ENCODE measurements around the gene POLDIP2. TPM values are rescaled to one million over a fixed set of nuclear protein-coding genes. Genes with fewer than 3 reads are reported as not detected.

The POLDIP2 gene
- total and polyA plus RNA-seq, 2 of the 4 experiments (the other 2 are of a cell fraction) = 66.7 to 77.8 TPM

DNA sequence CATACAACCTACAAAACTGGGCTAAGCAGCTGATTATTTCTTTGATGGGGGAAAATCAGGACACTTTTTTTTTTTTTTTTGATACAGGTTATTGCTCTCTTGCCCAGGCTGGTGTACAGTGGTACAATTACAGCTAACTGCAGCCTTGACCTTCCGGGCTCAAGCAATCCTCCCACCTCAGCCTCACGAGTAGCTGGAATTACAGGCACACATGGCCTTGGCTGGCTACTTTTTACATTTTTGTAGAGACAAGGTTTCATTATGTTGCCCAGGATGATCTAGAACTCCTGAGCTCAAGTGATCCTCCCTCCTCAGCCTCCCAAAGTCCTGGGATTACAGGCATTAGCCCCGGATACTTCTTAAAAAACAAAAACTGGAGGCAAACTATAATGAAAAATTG lies 58.9 kb downstream of the POLDIP2 start:
- no peak overlapping the region for H3K27ac ChIP-seq (ENCODE audit: insufficient read depth, low read length)
- peaks cover 5% of the 10 kb centered on the region for H3K27me3 ChIP-seq (ENCODE audit: control insufficient read depth, insufficient read depth, low read length)
- H2AK9ac ChIP-seq (replicated peaks; ENCODE audit: low read depth, low read length, poor library complexity) = no peak overlapping the region
- in situ Hi-C loops (cut with MboI; ENCODE audit: low sequenced_read_pairs) = no loop called here
- no peaks in the 10 kb centered on the region for H3K9me1 ChIP-seq (ENCODE audit: insufficient read depth, low read length)
- DNase-seq (no peak), ATAC-seq (ENCODE audit: low read depth) (no peak)
- H2AK5ac ChIP-seq (ENCODE audit: low read depth, low read length) = no peak overlapping the region
- ChIA-PET CTCF (interaction anchor here (1.1 kb wide), 1 partner anchor 37 kb away, joined by 6 read pairs; the partner anchor contains the start of genes IFT20 and TNFAIP1), POLR2A (ENCODE audit: unreplicated experiment) (no interaction called here)
- H3K23ac ChIP-seq (ENCODE audit: low read depth, low read length) = no peak overlapping the region
- BruUV-seq (replicated peaks) = no TSS peak
- no peak overlapping the region for H4K8ac ChIP-seq (ENCODE audit: low read depth in 2 of 2, low read length in 2 of 2)
- H3K4me1 ChIP-seq (ENCODE audit: control insufficient read depth, insufficient read depth, low read length) = no peaks in the 10 kb centered on the region
- no peak overlapping the region for H3K4ac ChIP-seq (ENCODE audit: low read depth, low read length)
- H2BK5ac ChIP-seq (ENCODE audit: low read depth, low read length, poor library complexity, severe bottlenecking) = no peak overlapping the region
- no peak overlapping the region for H4K91ac ChIP-seq (ENCODE audit: insufficient read depth, low read depth, low read length)
- no peaks in the 10 kb centered on the region for H3K79me1 ChIP-seq (ENCODE audit: low read depth in 1 of 2, low read length in 2 of 2)
- H2BK120ac ChIP-seq (ENCODE audit: low read depth, low read length) = no peak overlapping the region
- no peak for TF ChIP-seq RAD21 (IDR thresholded peaks at IDR 0.05; ENCODE audit: low read length)
- no peak for TF ChIP-seq CHD1 (IDR thresholded peaks at IDR 0.05; ENCODE audit: low read depth, low read length)
- TF ChIP-seq, protein P1, sequence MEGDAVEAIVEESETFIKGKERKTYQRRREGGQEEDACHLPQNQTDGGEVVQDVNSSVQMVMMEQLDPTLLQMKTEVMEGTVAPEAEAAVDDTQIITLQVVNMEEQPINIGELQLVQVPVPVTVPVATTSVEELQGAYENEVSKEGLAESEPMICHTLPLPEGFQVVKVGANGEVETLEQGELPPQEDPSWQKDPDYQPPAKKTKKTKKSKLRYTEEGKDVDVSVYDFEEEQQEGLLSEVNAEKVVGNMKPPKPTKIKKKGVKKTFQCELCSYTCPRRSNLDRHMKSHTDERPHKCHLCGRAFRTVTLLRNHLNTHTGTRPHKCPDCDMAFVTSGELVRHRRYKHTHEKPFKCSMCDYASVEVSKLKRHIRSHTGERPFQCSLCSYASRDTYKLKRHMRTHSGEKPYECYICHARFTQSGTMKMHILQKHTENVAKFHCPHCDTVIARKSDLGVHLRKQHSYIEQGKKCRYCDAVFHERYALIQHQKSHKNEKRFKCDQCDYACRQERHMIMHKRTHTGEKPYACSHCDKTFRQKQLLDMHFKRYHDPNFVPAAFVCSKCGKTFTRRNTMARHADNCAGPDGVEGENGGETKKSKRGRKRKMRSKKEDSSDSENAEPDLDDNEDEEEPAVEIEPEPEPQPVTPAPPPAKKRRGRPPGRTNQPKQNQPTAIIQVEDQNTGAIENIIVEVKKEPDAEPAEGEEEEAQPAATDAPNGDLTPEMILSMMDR (conservative IDR thresholded peaks at IDR 0.05; ENCODE audit: low read depth, low read length) = no peak
- TF ChIP-seq RCOR1 (IDR thresholded peaks at IDR 0.05; ENCODE audit: insufficient replicate concordance, low read length) = no peak
- TF ChIP-seq, protein P2, sequence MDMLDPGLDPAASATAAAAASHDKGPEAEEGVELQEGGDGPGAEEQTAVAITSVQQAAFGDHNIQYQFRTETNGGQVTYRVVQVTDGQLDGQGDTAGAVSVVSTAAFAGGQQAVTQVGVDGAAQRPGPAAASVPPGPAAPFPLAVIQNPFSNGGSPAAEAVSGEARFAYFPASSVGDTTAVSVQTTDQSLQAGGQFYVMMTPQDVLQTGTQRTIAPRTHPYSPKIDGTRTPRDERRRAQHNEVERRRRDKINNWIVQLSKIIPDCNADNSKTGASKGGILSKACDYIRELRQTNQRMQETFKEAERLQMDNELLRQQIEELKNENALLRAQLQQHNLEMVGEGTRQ (IDR thresholded peaks at IDR 0.05; ENCODE audit: low read depth, low read length) = no peak
- no peak for TF ChIP-seq CEBPB (IDR thresholded peaks at IDR 0.05; ENCODE audit: low read depth, low read length)
- TF ChIP-seq MXI1 (IDR thresholded peaks at IDR 0.05; ENCODE audit: borderline replicate concordance, low read depth, low read length) = no peak
- TF ChIP-seq MAZ (IDR thresholded peaks at IDR 0.05; ENCODE audit: borderline replicate concordance, low read depth, low read length) = no peak
- TF ChIP-seq NFE2L2 (IDR thresholded peaks at IDR 0.05; ENCODE audit: low read depth, low read length) = no peak
- TF ChIP-seq FOS (IDR thresholded peaks at IDR 0.05; ENCODE audit: low read depth, low read length) = no peak
- no peak for TF ChIP-seq POLR2A (IDR thresholded peaks at IDR 0.05; ENCODE audit: low read depth, low read length)
- no peak for TF ChIP-seq MAFK (IDR thresholded peaks at IDR 0.05; ENCODE audit: low read depth, low read length)
- no peak for TF ChIP-seq RFX5 (IDR thresholded peaks at IDR 0.05; ENCODE audit: low read depth, low read length)
- TF ChIP-seq, protein P3, sequence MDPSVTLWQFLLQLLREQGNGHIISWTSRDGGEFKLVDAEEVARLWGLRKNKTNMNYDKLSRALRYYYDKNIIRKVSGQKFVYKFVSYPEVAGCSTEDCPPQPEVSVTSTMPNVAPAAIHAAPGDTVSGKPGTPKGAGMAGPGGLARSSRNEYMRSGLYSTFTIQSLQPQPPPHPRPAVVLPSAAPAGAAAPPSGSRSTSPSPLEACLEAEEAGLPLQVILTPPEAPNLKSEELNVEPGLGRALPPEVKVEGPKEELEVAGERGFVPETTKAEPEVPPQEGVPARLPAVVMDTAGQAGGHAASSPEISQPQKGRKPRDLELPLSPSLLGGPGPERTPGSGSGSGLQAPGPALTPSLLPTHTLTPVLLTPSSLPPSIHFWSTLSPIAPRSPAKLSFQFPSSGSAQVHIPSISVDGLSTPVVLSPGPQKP (IDR thresholded peaks at IDR 0.05; ENCODE audit: borderline replicate concordance, low read depth, low read length) = no peak
- TF ChIP-seq BHLHE40 (IDR thresholded peaks at IDR 0.05; ENCODE audit: low read depth, low read length) = no peak
- TF ChIP-seq SMC3 (IDR thresholded peaks at IDR 0.05; ENCODE audit: low read depth, low read length) = no peak
- intact Hi-C loops (cut with micrococcal nuclease) = no loop called here
- 71% methylated on average over 1 of the region's 3 CpGs; no CpG with 5 or more reads in 1 of the 2 experiments for WGBS, 2 experiments (ENCODE audit: extremely low coverage in 2 of 2, insufficient read length in 1 of 2)
- no peak overlapping the region for H2BK15ac ChIP-seq (ENCODE audit: low read depth, low read length)
- H3K9me3 ChIP-seq (ENCODE audit: control insufficient read depth, insufficient read depth, low read length) = no peaks in the 10 kb centered on the region
- H4K5ac ChIP-seq (ENCODE audit: low read depth, low read length) = no peak overlapping the region
- no peaks in the 10 kb centered on the region for H4K20me1 ChIP-seq (ENCODE audit: insufficient read depth, low read length)
- no peak overlapping the region for H2AFZ ChIP-seq (replicated peaks; ENCODE audit: low read length, poor library complexity)
- dilution Hi-C loops (cut with HindIII; ENCODE audit: low sequenced_read_pairs, unreplicated experiment) = no loop called here
- H2BK20ac ChIP-seq (ENCODE audit: low read depth, low read length) = no peak overlapping the region
- no peak overlapping the region for H3K56ac ChIP-seq (ENCODE audit: extremely low read depth, insufficient read depth, low read length)
- H3K36me3 ChIP-seq (ENCODE audit: control insufficient read depth, insufficient read depth, low read length) = no peaks in the 10 kb centered on the region
- H3K4me2 ChIP-seq (ENCODE audit: low read depth, low read length) = no peak overlapping the region
- no peak overlapping the region for H3K18ac ChIP-seq (ENCODE audit: low read depth, low read length)
- no peak overlapping the region for H3K9ac ChIP-seq (ENCODE audit: low read depth, low read length)
- no peak overlapping the region for H3K4me3 ChIP-seq (ENCODE audit: insufficient read depth, low read depth, low read length)
- H3K14ac ChIP-seq (replicated peaks; ENCODE audit: low read depth, low read length) = no peak overlapping the region

Data from IMR-90 (cell line).